ENCODE measurements around the gene LAMC1.

LAMC1 gene

GRCh38 chr1:183090391-183091006, 67.3 kb downstream of the LAMC1 start:
- Histone ChIP-seq H3K36me3 (ENCODE audit: low read length) (no peaks in the 10 kb centered on the region), H3K9me3 (ENCODE audit: insufficient read depth, low read length) (no peaks in the 10 kb centered on the region), H3K27me3 (ENCODE audit: low read length) (no peaks in the 10 kb centered on the region), H3K9me2 (replicated peaks; ENCODE audit: insufficient read depth, low read length) (no peaks in the 10 kb centered on the region), H4K20me1 (ENCODE audit: low read depth, low read length) (peaks cover 4% of the 10 kb centered on the region; the same call in 1 of the 2 replicates), H3K4me3 (ENCODE audit: insufficient read depth, low read length, poor library complexity, severe bottlenecking) (no peak overlapping the region), H3F3A (ENCODE audit: insufficient read depth) (no peaks in the 10 kb centered on the region), H2AFZ (ENCODE audit: low read depth, low read length, severe bottlenecking) (no peak overlapping the region), H3K9ac (ENCODE audit: low read length) (no peak overlapping the region), H3K79me2 (ENCODE audit: insufficient read depth, low read length) (no peaks in the 10 kb centered on the region), H3K4me2 (ENCODE audit: low read depth, low read length, poor library complexity, severe bottlenecking) (no peak overlapping the region), H3K27ac (ENCODE audit: low read depth, low read length) (no peak overlapping the region)
- TF ChIP-seq EZH2phosphoT487 (conservative IDR thresholded peaks at IDR 0.05; ENCODE audit: low read length): no peak
- TF ChIP-seq CTCF (IDR thresholded peaks at IDR 0.05; ENCODE audit: insufficient read depth, low read length, poor library complexity, severe bottlenecking): no peak

GRCh38 chr1:183091181-183091580, 68.0 kb downstream of the LAMC1 start:
- Histone ChIP-seq H3F3A (ENCODE audit: insufficient read depth) (no peaks in the 10 kb centered on the region), H2AFZ (ENCODE audit: low read depth, low read length, severe bottlenecking) (no peak overlapping the region), H3K4me2 (ENCODE audit: low read depth, low read length, poor library complexity, severe bottlenecking) (no peak overlapping the region), H4K20me1 (ENCODE audit: low read depth, low read length) (peaks cover 8% of the 10 kb centered on the region; the same call in 1 of the 2 replicates), H3K36me3 (ENCODE audit: low read length) (no peaks in the 10 kb centered on the region), H3K9me3 (ENCODE audit: insufficient read depth, low read length) (no peaks in the 10 kb centered on the region), H3K27ac (ENCODE audit: low read depth, low read length) (no peak overlapping the region), H3K79me2 (ENCODE audit: insufficient read depth, low read length) (no peaks in the 10 kb centered on the region), H3K9ac (ENCODE audit: low read length) (no peak overlapping the region), H3K27me3 (ENCODE audit: low read length) (no peaks in the 10 kb centered on the region), H3K9me2 (replicated peaks; ENCODE audit: insufficient read depth, low read length) (no peaks in the 10 kb centered on the region), H3K4me3 (ENCODE audit: insufficient read depth, low read length, poor library complexity, severe bottlenecking) (no peak overlapping the region)
- TF ChIP-seq EZH2phosphoT487 (conservative IDR thresholded peaks at IDR 0.05; ENCODE audit: low read length) (no peak), CTCF (IDR thresholded peaks at IDR 0.05; ENCODE audit: insufficient read depth, low read length, poor library complexity, severe bottlenecking) (no peak)

- Histone ChIP-seq H3K79me2 (ENCODE audit: insufficient read depth, low read length) (no peaks in the 10 kb centered on the region), H3F3A (ENCODE audit: insufficient read depth) (no peaks in the 10 kb centered on the region), H3K27me3 (ENCODE audit: low read length) (no peaks in the 10 kb centered on the region), H2AFZ (ENCODE audit: low read depth, low read length, severe bottlenecking) (no peak overlapping the region), H3K27ac (ENCODE audit: low read depth, low read length) (no peak overlapping the region), H3K9me3 (ENCODE audit: insufficient read depth, low read length) (no peaks in the 10 kb centered on the region), H4K20me1 (ENCODE audit: low read depth, low read length) (peaks cover 9% of the 10 kb centered on the region; the same call in 1 of the 2 replicates), H3K4me2 (ENCODE audit: low read depth, low read length, poor library complexity, severe bottlenecking) (no peak overlapping the region), H3K9ac (ENCODE audit: low read length) (no peak overlapping the region), H3K9me2 (replicated peaks; ENCODE audit: insufficient read depth, low read length) (no peaks in the 10 kb centered on the region), H3K4me3 (ENCODE audit: insufficient read depth, low read length, poor library complexity, severe bottlenecking) (no peak overlapping the region), H3K36me3 (ENCODE audit: low read length) (no peaks in the 10 kb centered on the region)
- TF ChIP-seq CTCF (IDR thresholded peaks at IDR 0.05; ENCODE audit: insufficient read depth, low read length, poor library complexity, severe bottlenecking): no peak
- TF ChIP-seq EZH2phosphoT487 (conservative IDR thresholded peaks at IDR 0.05; ENCODE audit: low read length): no peak
Measured at GRCh38 chr1:183092350-183092749, 69.1 kb downstream of the LAMC1 start.
